HUDEP-2 (cell line): Measurements from ENCODE around the gene HSPA1L.
"Not testable (repeated sequence)": the region's sequence is repeated elsewhere in the genome, so short reads cannot be mapped to it uniquely, and the experiment has no call there.

ENCODE experiments used
- DNase-seq, 76 experiments: peaks; one replicate each; lab custom pipeline; 2025; ENCODE audit not compliant: unreplicated experiment in 76 of 76; lab: John Stamatoyannopoulos, UW

The HSPA1L gene

DNA sequence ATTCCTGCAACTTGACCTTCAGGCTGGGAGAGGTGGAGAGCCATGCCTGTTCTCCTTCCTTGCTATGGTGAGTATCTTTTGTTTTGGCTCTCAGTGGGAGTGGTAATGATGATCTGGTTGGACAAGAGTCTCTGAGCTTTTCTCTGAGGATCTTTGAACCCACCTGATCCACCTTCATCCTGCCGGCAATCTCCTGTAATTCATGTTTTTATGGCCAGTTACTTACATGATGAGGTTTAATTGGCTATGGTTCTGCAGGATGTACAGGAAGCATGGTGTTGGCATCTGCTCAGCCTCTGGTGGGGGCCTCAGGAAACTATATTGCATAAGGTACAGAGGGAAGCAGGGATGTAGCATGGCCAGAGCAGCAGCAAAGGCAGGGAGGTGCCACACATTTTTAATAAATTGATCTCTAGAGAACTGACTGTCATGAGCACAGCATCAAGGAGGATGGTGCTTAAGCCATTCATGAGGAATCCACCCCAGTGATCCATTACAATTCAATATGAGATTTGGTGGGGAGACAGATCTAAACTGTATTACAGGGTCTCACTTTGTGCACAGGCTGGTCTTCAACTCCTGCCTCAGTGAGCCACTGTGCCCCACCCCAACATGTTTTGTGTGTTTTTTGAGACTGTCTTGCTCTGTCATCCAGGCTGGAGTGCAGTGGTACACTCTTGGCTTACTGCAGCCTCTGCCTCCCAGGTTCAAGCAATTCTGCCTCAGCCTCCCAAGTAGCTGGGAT lies 22.5 kb upstream of the HSPA1L start:
- DNase-seq, result peak in 2 of 76 experiments; percentile 24 to 30

DNA sequence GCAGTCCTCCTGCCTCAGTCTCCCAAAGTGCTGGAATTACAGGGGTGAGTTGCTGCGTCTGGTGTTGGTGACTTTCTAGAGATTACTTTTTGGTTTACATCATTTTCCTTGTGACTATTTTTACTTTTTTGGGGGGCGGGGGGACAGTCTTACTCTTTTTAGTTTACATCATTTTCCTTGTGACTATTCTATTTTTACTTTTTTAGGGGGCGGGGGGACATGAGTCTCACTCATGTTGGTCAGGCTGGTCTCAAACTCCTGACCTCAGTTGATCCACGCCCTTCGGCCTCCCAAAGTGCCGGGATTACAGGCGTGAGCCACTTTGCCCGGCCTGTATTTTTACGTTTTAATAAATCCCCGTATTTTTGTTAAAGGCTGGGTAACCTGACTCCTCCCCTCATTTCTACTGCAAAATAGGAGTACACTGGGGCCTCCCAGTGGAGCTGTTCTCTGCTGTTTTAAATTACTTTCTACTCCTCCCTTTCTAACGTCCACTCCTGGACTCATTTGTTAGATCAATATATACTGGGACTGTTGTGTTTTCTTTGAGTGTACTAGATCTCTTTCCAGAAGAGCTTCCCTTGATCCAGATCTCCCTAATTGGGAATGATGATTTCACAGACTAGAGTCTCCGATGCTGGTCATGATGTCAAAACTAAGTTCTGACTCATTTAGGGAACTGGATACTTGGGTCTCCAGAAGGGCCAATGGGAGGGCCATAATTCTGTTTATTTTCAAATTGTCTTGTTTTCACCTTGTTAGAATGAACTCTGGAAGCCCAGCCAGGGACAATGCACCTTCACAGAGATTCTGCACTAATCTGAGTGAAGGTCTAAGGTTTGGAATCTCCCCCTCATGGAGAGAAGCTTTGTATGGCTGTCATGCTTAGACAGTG lies 21.6 kb upstream of the HSPA1L start:
- peak in 7 of 76 experiments; percentile 25 to 38 (median 34) for DNase-seq

DNA sequence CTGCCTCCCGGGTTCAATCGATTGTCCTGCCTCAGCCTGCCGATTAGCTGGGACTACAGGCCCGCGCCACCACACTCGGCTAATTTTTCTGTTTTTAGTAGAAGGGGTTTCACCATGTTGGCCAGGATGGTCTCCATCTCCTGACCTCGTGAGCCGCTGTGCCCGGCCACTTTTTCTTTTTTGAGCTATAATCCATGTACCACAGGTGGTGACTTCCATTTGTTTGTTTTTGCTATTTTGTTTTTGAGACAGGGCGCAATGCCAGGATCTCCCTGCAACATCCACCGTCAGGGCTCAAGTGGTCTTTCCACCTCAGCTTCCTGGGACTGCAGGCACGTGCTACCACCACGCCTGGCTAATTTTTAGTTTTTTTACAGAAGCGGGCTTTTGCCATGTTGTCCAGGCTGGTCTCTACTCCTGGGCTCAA lies 21.0 kb upstream of the HSPA1L start:
- DNase-seq, result peak in 1 of 76 experiments; percentile 20

DNA sequence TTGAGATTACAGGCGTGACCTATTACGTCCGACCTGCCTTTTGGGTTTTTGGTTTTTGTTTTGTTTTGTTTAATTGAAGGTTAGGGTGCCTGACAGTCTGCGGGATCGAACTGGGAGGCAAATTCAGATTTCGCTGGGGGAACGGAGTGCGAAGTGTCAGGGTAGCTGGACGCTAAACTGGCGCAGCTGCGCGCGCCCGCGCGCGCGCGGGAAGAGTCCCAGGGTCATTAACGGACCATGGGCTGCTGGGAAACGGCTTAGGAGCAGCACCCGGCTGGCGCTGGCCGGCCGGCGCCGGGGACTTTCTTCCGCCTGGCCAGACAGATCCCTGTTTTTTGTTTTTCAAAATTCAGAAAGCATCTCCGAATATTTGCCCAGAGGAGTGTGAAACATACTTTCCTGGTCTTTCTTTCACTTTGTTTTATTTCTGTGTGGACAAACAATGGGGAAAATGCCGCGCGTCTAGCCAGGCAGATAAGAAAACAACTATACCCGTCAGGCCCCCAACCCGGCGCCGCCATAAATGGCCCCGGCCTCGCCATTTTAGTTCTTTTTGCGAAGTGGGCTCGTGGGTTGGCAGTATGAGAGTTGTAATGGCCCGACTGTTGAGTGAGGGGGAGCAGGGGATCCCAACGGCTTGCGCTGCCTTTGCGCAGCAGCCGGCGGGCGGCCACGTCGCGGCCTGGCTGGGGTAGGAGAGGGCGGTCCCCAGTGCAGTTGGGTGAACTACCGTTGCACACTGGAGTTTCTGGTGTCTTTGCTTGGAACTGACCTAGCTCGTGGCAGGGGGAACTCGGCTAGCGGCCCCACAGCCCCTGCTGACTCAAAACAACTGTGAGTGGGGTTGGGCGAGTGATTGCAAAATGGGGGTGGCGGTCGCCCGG lies 19.5 kb upstream of the HSPA1L start:
- peak in 73 of 76 experiments; percentile 35 to 98 (median 85) for DNase-seq

DNA sequence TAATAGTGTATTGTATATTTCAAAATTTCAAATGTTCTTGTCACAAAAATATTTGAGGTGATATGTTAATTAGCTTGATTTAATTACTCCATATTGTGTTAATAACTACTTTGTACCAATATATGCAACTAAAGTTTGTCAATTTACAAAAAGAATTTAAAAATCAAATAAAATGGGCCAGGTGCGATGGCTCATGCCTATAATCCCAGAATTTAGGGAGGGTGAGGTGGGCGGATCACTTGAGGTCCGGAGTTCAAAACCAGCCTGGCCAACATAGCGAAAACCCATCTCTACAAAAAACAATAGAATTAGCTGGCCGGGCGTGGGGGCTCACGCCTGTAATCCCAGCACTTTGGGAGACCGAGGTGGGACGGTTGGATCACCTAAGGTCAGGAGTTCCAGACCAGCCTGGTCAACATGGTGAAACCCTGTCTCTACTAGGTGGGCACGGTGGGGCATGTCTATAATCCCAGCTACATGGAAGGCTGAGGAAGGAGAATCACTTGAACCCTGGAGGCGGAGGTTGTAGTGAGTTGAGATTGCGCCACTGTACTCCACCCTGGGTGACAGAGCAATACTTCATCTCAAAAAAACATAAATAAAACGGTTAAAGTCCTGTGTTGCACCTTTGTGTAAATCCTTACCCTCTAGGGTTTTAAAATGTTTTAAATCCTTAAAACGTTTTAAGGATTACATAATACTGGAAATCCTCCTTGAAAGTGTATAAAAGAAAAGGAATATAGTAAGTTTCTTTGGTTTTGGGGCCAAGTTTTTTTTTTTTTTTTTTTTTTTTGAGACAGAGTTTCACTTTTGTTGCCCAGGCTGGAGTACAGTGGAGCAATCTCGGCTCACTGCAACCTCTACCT lies 16.5 kb upstream of the HSPA1L start:
- no peak for DNase-seq

DNA sequence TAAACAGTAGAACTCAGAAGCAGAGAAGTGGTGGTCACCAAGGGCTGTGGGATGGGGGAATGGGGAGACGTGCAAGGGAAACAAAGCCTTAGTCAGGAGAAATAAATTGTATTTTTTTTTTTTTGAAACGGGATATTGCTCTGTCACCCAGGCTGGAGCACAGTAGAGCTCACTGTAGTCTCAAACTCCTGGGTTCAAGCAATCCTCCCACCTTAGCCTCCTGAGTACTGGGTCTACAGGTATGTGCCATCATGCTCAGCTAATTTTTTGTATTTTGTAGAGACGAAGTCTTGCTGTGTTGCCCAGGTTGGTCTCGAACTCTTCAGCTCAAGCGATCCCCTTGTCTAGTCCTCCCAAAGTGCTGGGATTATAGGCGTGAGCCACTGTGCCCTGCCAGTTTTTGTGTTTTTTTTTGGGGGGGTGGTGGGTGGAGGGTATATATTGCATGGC lies 15.8 kb upstream of the HSPA1L start:
- DNase-seq, result no peak

DNA sequence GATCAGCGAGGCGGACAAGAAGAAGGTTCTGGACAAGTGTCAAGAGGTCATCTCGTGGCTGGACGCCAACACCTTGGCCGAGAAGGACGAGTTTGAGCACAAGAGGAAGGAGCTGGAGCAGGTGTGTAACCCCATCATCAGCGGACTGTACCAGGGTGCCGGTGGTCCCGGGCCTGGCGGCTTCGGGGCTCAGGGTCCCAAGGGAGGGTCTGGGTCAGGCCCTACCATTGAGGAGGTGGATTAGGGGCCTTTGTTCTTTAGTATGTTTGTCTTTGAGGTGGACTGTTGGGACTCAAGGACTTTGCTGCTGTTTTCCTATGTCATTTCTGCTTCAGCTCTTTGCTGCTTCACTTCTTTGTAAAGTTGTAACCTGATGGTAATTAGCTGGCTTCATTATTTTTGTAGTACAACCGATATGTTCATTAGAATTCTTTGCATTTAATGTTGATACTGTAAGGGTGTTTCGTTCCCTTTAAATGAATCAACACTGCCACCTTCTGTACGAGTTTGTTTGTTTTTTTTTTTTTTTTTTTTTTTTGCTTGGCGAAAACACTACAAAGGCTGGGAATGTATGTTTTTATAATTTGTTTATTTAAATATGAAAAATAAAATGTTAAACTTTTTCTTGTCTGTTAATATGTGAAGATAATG lies 14.7 kb upstream of the HSPA1L start:
- DNase-seq, result peak in 21 of 76 experiments; percentile 27 to 72 (median 39)

DNA sequence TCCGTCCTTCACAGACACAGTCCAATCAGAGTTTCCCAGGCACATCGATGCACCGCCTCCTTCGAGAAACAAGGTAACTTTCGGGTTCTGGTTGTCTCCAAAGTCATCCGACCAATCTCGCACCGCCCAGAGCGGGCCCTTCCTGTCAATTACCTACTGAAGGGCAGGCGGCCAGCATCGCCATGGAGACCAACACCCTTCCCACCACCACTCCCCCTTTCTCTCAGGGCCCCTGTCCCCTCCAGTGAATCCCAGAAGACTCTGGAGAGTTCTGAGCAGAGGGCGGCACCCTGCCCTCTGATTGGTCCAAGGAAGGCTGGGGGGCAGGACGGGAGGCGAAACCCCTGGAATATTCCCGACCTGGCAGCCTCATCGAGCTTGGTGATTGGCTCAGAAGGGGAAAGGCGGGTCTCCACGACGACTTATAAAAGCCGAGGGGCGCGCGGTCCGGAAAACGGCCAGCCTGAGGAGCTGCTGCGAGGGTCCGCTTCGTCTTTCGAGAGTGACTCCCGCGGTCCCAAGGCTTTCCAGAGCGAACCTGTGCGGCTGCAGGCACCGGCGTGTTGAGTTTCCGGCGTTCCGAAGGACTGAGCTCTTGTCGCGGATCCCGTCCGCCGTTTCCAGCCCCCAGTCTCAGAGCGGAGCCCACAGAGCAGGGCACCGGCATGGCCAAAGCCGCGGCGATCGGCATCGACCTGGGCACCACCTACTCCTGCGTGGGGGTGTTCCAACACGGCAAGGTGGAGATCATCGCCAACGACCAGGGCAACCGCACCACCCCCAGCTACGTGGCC lies 12.4 kb upstream of the HSPA1L start, which contains the start of gene HSPA1B:
TSS of gene HSPA1B (plus strand) at position 453 of the 794 bp plus-strand sequence. CDS start at position 666, 213 bp downstream.
- DNase-seq, result peak; percentile 94 to 100 (median 100)

DNA sequence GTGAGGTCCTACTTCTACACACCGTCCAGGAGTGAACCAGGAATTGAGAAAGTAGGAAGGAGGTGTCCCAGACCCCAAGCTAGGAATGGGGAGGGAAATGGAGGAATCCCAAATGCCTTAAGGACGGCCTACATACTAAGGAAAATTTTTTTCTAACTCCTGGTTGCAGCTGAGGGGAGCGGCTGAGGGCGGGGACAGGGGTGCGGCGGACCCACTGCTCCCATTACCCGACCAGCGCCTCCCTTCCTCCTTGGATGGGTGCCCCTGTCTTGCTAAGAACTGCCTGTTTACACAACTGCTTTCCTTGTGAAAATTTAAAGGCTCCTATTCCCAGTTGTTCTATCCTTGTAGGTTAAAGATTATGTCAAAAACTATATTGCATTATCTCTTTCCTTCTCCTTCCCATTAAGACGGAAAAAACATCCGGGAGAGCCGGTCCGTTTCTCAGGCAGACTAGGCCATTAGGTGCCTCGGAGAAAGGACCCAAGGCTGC lies 11.8 kb upstream of the HSPA1L start:
- DNase-seq, result peak in 64 of 76 experiments; percentile 68 to 97 (median 84)

DNA sequence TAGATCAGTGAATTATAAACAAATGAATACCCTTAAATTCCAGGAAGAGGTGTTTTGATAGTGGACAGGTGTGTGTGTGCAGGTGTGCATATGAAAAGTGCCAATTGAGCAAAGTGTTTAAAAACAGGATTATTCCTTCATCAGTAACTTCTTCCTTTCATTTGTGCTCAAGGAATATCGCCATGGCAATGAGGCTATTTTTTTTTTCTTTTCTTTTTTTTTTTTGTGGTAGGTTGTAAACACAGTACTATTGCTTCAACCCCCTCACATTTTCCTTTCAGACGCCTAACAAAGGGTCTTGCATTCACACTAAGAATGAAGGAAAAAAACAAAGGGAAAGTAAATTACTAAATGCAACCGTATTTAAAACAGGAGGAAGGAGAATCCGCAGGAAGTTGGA lies 10.5 kb upstream of the HSPA1L start:
- DNase-seq, result no peak

DNA sequence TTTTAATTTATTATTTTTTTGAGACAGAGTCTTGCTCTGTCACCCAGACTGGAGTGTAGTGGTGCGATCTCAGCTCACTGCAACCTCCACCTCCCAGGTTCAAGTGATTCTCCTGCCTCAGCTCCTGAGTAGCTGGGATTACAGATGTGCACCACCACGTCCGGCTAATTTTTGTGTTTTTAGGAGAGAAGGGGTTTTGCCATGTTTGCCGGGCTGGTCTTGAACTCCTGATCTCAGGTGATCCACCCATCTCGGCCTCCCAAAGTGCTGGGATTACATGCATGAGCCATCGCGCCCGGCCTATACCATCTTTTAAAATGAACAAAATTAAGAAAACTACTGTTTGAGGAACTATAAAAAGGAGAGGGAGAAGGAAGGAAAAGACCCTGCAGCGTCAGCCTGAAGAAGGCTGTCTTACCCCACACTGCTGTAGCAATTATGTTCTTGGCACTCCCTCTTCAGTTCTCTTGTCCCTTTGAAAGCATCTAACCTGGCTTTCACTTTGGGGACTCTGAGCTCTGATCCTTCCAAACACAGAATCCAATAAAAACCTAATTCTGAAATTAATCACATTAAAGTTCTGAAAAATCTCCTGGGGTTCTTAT lies 8.6 kb upstream of the HSPA1L start:
- not testable (repeated sequence) for DNase-seq

DNA sequence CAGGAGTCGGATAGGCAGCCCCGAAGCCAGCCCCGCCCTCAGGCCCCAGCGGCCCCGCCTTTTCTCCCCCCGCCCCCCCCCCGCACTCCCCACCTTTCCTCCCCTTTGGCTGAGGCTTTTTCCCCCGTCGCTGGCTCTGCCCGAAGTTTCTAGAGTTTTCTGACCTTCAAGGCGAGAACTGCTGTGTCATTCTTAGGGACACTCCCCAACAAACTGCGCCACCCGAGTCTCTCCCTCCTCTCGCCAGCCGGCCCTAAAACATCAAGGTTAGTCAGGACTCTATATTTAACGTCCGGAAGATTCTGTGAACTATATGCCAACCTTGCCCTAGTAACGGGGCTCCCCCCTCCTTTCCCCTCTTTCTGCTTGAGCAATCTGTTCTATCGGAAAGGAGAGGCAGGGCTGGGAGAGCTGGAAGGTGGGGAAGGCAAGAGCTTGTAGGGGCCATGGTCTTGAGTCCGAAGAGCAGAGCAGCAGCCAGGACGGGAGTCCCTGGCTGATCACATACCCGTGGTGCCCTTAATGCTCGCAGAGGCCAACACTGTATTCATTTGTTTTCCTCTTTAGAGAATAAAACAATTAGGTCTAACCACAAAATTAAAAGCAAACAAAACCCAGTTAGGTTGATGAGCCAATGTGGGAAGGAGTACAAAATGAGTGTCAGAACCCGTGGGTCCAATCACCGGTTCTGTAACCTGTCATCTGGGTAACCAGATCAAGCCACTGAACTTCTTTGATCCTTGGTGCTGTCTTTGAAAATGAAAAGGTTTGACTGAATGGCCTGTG lies 7.1 kb upstream of the HSPA1L start:
- peak in 74 of 76 experiments; percentile 61 to 96 (median 87) for DNase-seq

DNA sequence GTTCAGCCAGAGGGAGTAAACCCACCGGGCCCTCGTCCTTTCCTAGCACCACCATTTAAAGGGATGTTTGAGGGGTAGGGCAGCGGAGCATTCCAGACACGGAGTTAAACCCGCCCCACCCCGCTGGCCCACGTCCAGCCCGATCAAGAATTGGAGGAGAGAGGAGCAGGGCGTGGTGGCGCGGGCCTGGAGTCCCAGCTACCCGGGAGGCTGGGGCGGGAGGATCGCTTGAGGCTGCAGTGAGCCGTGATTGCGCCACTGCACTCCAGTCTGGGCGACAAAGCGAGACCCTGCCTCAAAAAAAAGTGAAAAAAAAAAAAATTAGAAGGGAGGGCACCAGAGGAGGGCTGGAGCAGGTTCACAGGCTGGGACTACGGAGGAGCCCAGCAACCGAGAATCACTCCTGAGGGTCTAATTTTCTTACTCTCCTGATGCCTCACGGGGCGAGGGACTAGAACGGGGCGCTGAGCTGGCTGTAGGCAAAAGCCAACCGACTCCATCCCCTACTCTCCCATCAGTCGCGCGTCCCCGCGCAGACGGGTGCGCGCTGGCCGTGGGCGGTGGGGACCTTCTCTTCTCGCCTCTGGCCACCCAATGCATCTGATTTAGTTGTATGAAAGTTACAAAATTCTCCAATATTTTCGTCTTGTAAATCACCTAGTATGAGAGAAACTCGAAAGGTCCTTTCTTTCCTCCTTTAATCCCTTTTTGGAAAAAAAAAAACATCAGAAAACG lies 6.4 kb upstream of the HSPA1L start:
- peak in 51 of 76 experiments; percentile 40 to 81 (median 67) for DNase-seq

DNA sequence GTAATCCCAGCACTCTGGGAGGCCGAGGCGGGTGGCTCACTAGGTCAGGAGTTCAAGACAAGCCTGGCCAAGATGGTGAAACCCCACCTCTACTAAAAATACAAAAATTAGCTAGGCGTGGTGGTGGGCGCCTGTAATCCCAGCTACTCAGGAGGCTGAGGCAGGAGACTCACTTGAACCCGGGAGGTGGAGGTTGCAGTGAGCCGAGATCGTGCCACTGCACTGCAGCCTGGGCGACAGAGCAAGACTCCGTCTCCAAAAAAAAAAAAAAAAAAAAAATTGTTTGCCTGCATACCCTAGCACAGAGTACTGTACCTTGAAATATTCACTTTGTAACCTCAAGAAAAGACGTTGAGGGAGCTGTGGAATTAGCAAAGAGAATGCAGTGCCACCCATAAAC lies 5.3 kb upstream of the HSPA1L start:
- DNase-seq, result not testable (repeated sequence)

DNA sequence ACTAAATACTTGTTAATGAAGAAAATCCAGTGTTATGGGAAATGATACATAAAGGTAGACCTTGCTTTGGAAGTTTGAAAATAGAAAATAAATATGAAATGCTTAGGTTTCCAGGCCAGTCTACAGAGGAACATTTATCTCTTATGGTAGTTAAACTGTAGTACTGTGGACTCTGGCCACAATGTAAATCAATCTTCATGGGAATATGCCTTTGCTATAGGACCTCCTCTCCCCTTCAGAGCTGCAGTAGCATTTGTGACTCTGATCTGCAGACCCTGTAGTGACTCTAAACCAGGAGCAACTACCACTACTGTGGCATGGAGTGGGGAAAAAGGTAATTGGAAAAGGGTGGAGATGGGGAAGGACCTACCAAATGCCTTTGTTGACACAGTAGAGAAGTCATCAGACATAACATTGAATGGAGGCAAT lies 4.8 kb upstream of the HSPA1L start:
- DNase-seq, result no peak

DNA sequence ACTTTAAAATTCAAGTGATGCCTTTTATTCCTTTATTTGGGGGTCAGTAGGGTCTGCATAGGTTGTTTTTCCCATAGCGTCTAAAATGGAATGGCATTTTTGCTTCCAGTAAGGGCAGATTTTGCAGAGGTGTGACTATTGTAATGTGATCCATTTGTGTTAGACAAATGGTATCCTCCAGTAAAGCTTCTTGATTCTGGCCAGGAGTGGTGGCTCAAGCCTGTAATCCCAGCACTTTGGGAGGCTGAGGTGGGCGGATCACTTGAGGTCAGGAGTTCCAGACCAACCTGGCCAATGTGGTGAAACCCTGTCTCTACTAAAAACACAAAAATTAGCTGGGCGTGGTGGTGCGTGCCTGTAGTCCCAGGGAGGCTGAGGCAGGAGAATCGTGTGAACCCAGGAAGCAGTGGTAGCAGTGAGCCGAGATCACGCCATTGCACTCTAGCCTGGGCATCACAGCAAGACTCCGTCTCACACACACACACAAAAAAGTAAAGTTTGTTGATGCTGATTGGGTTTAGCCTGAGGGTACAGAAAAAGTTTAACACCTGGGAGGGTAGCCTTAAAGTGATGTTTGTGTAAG lies 2.9 kb upstream of the HSPA1L start:
- not testable (repeated sequence) for DNase-seq
